ENCODE results near the gene FAM120B.

The FAM120B gene

GRCh38 chr6:170410241-170410640 lies 103.7 kb downstream of the FAM120B start:
- DNase-seq (ENCODE audit: low spot score), result no peak
- H3K27ac ChIP-seq, result no peak overlapping the region
- no peak overlapping the region for H3K4me3 ChIP-seq
- TF ChIP-seq CTCF (IDR thresholded peaks at IDR 0.05), result no peak

- no peak overlapping the region for H3K4me3 ChIP-seq
- H3K27ac ChIP-seq, result no peak overlapping the region
- DNase-seq (ENCODE audit: low spot score), result no peak
- no peak for TF ChIP-seq CTCF (IDR thresholded peaks at IDR 0.05)
Observed at GRCh38 chr6:170415318-170415717, 108.8 kb downstream of the FAM120B start.

GRCh38 chr6:170416303-170416702 lies 109.7 kb downstream of the FAM120B start:
- no peak overlapping the region for H3K4me3 ChIP-seq
- no peak overlapping the region for H3K27ac ChIP-seq
- no peak for DNase-seq (ENCODE audit: low spot score)
- no peak for TF ChIP-seq CTCF (IDR thresholded peaks at IDR 0.05)

GRCh38 chr6:170416959-170417606 lies 110.5 kb downstream of the FAM120B start:
- TF ChIP-seq CTCF (IDR thresholded peaks at IDR 0.05), result no peak
- DNase-seq (ENCODE audit: low spot score), result no peak
- Histone ChIP-seq H3K27ac (no peak overlapping the region), H3K4me3 (no peak overlapping the region)

- no peak for DNase-seq (ENCODE audit: low spot score)
- no peak for TF ChIP-seq CTCF (IDR thresholded peaks at IDR 0.05)
- Histone ChIP-seq H3K27ac (no peak overlapping the region), H3K4me3 (no peak overlapping the region)
Observed at GRCh38 chr6:170417881-170418280, 111.3 kb downstream of the FAM120B start.

GRCh38 chr6:170420283-170420682 lies 113.7 kb downstream of the FAM120B start:
- no peak for TF ChIP-seq CTCF (IDR thresholded peaks at IDR 0.05)
- Histone ChIP-seq H3K27ac (no peak overlapping the region), H3K4me3 (no peak overlapping the region)
- DNase-seq (ENCODE audit: low spot score), result no peak
